Body of pancreas (tissue), 4 donors: ENCODE measurements around the gene P2RX3.

Experiments used
- POLR2A ChIP-seq, 3 donors: fragments of 450-650 bp; IDR thresholded peaks; one replicate each; pipeline ENCODE4 v1.6.1; 2016; ENCODE audit warnings: antibody characterized with exemption in 3 of 3, mild to moderate bottlenecking in 2 of 3
- TF ChIP-seq, protein P1 (sequence below), 7 experiments: fragments of 450-650 bp in 4 of 7; fragments of 200-600 bp in 3 of 7; sonication (generic) in 3 of 7; IDR thresholded peaks; one replicate each; pipeline ENCODE4 v1.5.1; 2016 to 2019; ENCODE audit warnings: antibody characterized with exemption in 7 of 7

DNA sequence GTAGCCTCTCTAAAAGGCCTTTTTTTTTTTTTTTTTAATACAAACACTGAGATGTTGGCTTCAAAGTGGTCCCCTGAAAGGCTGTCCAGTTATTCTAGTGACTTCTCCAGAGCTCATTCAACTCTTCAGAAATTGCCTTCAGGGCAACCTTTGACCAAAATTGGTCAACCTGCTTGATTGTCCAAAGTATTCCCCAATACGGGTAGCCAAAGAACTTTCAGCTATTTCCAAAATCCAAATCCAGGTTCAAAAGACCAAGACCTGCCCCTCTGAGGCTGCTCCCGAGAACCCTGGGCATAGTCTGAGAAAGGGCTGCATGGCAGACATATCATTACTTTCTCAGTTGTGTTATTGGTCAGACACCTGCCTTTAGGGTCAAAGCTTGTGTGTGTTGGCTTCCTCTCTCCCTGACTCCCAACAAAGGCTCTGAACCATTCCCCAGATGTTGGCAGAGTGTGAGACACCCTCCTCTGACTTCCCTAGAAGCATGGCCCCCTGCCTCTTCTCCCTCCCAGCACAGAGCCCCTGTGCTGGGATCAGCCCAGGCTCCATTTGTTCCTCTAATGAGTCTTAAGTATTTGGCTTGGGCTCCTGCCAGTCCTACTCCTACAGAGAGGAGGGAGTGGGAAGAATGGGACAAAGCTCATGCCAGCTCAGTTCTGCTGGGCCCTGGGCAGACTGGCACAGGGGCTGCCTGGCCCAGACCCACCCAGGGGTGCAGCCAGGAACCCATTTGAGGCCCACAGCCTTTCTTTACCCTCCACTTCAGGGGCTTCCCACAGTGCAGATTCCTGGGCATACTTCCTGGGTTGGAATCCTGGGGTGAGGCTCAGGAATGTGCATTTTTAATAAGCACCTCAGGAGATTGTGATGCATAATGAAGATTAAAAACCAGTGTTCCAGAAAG, 43.7 kb upstream of the P2RX3 start:
- TF ChIP-seq, protein P1, sequence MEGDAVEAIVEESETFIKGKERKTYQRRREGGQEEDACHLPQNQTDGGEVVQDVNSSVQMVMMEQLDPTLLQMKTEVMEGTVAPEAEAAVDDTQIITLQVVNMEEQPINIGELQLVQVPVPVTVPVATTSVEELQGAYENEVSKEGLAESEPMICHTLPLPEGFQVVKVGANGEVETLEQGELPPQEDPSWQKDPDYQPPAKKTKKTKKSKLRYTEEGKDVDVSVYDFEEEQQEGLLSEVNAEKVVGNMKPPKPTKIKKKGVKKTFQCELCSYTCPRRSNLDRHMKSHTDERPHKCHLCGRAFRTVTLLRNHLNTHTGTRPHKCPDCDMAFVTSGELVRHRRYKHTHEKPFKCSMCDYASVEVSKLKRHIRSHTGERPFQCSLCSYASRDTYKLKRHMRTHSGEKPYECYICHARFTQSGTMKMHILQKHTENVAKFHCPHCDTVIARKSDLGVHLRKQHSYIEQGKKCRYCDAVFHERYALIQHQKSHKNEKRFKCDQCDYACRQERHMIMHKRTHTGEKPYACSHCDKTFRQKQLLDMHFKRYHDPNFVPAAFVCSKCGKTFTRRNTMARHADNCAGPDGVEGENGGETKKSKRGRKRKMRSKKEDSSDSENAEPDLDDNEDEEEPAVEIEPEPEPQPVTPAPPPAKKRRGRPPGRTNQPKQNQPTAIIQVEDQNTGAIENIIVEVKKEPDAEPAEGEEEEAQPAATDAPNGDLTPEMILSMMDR (IDR thresholded peaks at IDR 0.05), result no peak
- TF ChIP-seq POLR2A (IDR thresholded peaks at IDR 0.05), result no peak
